OCI-LY1 (cell line): Measurements from ENCODE around the gene CINP.

Experiments used
- CTCF ChIP-seq: fragments of 200-600 bp; sonication (generic), shearing (Covaris generic); IDR thresholded peaks from 2 replicates; pipeline ENCODE4 v1.5.1; 2017; ENCODE audit warnings: mild to moderate bottlenecking, antibody characterized with exemption, low read length, moderate library complexity, mixed read lengths
- EZH2 ChIP-seq: fragments of 200-600 bp; sonication (generic), shearing (Covaris generic); IDR thresholded peaks from 2 replicates; pipeline ENCODE4 v1.8.0; 2017; ENCODE audit warnings: borderline replicate concordance, mixed run types, mild to moderate bottlenecking, antibody characterized with exemption, low read length, moderate library complexity, mixed read lengths

- TF ChIP-seq EZH2: no peak
- TF ChIP-seq CTCF: no peak
Observed at GRCh38 chr14:102370305-102370809, 7.7 kb upstream of the CINP start.
